IPS-NIHi11 (cell line): ENCODE measurements around the gene DCHS1.

Experiments
- DNase-seq: peaks from one replicate; pipeline ENCODE4 v3.0.0; 2012; ENCODE audit warnings: mixed read lengths, low spot score

Gene DCHS1

GRCh38 chr11:6626971-6627761 is 28.4 kb downstream of the DCHS1 start:
- no peak for DNase-seq

GRCh38 chr11:6625832-6626420 is 29.7 kb downstream of the DCHS1 start:
- DNase-seq: no peak

DNA sequence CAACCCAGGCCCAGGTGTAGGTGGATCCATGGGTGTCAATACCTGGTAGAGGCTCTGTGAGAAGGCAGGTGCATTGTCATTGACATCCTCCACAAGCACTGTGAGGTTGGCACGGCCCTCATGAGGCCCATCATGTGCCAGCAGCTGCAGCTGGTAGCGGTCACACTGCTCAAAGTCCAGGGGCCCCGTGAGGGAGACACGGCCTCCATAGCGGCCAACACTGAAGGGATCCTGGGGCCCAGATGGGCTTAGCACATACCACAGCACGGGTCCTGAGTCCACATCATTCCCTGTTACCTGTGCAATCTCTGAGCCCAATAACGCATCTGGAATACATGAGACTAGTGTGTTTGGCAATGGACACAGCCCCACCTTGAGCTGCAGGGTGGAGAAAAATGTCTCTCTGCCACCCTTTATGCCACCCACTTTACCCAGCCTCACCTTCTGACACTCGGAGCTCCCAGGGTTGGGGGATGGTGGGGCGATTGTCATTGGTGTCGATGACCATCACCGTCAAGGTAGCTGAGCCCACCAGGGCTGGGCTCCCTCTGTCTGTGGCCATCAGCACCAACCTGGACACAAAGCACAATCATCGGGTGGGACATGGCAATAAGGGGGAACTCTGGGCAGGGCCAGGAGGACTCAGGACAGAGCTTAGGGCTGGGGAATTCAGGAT is 30.3 kb downstream of the DCHS1 start:
- no peak for DNase-seq

DNA sequence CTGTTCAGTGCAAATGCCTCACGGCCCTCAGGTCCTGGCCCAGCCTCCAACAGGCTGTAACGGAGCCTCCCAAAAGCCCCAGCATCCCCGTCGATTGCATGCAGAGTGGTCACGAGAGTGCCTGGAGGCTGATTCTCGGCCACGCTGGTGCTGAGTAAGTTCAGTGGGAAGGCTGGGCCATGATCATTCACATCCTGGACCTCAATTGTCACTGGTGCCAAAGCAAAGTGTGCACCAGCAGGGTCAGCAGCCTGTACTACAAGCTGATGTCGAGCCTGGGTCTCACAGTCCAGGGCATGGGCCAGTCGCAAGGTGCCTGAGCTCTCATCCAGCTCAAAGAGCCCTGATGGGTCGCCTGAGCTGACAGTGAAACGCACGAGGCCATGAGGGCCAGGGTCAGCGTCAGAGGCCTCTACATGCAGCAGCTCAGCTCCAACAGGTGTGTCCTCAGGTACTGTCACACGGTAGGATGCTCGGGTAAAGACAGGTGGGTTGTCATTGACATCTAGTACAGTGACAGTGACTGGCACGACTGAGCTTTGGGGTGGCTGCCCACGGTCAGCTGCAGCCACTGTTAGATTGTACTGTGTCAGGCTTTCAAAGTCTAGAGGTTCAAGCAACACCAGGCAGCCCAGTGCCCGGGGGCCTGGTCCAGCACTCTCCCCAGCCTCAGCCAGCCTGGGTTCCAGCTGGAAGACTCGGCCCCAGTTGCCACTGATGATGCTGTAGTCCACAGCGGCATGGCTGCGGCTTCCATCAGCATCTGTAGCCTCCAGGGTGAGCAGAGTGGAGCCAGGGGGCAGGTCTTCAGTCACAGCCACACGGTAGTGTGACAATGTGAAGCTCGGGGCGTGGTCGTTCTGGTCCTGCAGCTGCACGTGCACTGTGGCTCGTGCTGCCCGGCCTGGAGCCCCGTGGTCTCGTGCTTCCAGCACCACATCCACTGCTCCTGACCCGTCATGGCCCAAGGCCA is 31.9 kb downstream of the DCHS1 start:
- DNase-seq: no peak

GRCh38 chr11:6622261-6623171 is 33.1 kb downstream of the DCHS1 start:
- no peak for DNase-seq

- DNase-seq: no peak
Observed at GRCh38 chr11:6621711-6622211, 33.8 kb downstream of the DCHS1 start.

DNA sequence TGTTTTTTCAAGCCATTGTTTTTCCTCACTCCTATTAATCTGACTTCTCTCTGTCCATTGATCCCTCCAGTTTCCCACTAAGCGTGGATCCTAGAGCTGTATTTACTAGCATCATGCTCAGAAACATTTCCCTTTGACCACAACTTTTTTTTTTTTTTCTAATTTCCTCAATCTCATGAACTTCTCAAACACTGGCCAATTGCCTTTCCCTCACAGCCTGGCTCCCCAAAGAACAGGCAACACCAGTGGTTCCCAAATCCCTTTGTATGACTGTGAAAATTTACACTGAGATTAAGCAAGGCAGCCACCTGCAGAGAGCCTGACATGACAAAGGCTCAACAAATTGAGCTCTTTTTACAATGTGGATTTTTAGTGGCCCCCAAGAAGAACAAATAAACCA is 35.0 kb downstream of the DCHS1 start:
- no peak for DNase-seq

DNA sequence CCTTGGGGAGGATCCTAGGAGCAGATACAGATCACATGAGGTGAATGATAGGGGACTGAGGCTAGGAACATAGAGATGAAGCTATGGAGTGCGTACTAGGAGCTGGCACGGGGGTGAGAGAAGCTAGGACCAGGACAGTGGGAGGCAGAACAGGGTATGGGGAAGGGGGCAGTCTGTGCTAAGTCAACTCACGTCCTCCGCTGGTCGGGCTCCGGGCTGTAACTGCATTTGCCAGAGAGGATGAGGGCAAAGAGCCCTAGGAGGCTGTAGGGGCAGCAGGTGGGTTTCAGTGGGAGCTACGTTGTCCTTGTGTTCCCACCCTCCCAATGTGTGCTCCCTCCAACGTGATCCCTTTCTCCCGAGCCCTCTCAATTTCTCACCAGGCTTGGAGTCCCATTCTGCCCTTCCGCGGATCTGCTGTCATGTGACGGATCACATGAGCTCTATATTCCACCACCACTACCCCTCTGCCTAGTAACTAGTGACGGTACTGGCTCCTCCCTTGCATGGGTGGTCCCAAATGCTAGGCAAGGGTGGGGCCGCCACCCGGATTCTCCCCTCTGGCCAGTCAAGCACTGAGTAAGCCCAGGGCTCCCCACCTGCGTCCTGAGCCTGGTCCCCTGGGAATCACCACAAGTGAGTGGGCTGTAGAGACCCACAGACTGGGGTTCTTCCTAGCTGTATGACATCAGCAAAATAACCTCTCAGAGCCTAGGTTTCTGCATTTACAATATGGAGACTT is 36.4 kb downstream of the DCHS1 start, which contains the start of gene TPP1:
Gene TPP1 (minus strand): TSS at position 419 of the 742 bp plus-strand sequence. CDS start 22 bp downstream, at position 397.
- DNase-seq: peak; percentile 99

GRCh38 chr11:6618117-6619003 is 37.2 kb downstream of the DCHS1 start:
- no peak for DNase-seq

- no peak for DNase-seq
Observed at GRCh38 chr11:6617315-6617781, 38.3 kb downstream of the DCHS1 start.

GRCh38 chr11:6616596-6617250 is 38.9 kb downstream of the DCHS1 start:
- no peak for DNase-seq

DNA sequence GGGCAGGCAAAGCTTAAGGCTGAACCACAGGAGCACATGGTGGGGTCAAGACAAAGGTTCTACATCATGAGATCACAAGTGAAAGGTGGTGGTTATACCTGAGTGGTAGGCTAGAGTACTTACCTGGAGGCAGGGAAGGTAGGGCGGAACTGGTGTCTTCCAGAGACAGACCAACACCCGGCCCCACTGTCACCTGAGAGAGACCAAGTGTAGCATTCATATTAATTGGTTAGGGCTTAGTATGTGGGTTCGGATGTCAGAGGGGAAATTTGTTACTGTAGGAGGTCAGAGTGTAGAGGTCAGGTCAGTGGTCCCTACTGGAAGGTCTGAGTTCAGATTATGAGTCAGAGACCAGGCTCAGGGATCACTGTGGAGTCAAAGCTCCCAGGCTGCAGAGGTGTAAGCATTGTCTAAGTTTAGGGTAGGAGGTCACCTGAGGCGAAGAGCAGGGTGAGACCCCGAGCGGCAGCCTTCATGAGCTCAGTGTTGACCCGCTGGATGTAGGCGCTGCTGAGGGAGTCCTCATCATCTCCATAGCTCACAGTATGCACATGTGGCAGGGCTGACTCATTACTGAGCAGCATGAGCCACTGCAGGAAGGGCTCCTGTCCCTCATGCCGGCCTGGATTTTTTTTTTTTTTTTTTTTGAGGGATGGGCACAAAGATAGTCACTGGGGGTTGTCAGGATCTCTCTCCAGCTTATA is 39.6 kb downstream of the DCHS1 start:
- no peak for DNase-seq

- no peak for DNase-seq
Observed at GRCh38 chr11:6615046-6615445, 40.6 kb downstream of the DCHS1 start.

DNA sequence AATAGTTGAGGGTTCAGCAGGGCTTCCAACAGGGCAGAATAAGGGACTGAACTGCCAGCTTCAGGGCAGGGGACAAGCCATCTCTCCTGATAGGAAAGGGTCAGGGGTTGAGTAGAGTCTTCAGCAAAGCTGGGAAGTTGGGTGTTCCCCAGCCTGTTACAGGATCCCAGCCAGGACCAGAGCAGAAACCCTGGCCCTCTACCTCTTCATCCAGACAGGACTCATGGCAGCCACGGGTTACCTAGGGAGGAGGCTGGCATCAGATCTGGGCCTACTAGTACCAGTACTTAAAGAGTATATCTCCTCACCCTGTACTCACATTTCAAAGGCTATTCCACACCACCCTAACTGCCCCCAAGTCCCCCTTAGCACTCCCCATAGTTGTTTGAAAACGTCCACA is 41.2 kb downstream of the DCHS1 start:
- DNase-seq: no peak

DNA sequence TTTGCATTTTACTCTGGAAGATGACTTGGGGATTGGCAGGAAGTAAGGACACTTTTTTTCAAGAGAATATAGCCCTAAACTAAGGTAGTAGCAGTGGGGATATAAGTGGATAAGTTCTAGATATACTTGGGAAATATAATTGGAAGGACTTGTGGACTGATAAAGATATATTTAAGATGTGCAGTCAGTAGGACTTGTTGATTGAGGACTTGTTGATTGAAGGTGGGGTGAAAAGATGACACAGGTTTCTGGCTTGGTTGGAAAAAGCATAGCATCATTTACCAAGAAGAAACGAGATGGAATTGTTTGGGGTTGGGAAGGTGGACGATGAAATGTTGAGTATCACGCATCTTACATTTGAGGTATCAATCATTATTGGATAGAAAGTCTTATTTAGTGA is 42.1 kb downstream of the DCHS1 start:
- DNase-seq: no peak

DNA sequence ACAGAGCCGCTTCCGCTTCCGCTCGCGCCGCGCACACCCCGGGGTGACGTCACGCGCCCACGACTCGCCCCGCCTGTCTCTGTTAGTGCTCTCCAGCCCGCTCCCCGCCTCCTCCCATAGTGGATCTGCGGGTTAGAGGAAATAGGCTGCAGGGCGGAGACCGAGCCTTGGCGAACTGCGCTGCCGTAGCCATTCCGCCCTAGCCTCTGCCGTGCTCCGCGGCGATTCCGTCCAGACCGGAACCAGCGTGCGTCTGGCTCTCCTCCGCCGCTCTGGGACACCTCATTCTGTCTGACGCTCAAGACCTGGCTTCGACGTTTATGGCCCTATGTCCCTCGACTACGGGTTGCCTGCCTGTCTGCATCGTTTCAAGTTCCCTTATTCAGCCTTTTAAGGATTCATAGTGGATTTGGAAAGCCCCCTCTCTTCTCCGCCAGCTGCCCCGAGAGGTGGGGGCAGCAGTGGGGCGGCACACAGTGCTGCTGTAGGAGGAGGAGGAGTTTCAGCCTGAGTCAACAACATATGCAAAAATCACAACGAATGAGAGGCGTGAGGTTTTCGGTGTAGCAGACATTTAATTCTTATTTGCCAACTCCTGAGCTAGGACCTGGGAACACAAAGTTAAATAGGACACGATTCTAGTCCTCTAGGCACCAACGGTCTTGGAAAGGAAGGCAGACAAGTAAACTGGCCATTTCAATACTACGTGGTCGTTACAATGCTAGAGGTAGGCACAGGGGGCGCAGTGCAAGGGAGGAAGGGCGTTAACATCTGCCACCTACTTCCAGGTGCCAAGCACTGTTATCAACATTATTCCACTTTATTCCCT is 43.2 kb downstream of the DCHS1 start, which contains the start of gene TAF10:
Gene TAF10 (minus strand): TSS at position 4 of the 829 bp plus-strand sequence. CDS start 27 bp downstream, outside the sequence.
- DNase-seq: peak; percentile 89

DNA sequence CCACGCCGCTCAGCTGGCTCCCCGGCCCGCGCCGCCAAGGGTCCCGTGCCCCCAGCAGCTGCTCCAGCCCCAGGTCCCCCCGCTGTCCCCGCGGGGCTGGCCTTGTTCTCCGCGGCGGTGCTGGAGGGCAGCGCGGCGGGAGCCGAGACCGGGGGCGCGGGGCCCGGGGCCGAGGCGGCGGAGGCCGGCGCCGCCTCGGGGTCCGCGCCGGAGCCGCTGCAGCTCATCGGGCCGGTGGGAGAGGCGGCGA is 43.7 kb downstream of the DCHS1 start:
- no peak for DNase-seq
